ENCODE measurements around the gene CA14.
"Not testable (repeated sequence)": the region's sequence is repeated elsewhere in the genome, so short reads cannot be mapped to it uniquely, and the experiment has no call there.

The CA14 gene

DNA sequence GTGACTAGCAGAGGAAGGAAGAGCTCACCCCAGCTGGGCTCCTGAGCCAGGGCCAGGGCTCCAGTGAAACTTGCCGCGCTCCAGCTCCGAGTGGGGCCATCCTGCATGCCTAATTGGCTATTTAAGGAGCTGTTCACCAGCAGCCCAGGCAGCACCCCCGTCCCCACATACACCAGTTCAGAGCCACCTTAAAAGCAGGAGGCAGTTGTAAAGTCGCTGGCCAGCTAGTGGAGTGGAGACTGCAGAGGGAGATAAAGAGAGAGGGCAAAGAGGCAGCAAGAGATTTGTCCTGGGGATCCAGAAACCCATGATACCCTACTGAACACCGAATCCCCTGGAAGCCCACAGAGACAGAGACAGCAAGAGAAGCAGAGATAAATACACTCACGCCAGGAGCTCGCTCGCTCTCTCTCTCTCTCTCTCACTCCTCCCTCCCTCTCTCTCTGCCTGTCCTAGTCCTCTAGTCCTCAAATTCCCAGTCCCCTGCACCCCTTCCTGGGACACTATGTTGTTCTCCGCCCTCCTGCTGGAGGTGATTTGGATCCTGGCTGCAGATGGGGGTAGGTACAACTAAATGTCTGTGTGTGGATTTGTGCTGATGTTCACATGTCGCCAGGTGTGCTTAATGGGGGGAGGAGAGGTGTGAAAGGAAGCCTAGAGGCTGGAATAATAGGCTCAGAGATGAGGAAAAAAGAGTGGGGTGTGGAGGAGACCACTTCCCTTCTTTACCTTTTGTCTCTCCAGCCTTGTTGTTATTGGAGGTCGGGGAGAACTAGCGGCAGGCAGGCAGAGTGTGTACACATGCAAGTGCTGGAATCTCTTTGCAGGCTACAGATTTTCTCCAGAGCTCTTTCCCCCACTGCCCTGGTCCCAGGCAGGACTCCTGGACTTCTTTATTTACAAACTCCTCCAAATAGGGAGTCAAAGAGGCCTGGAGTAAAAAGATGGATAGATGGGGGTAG lies at the start of gene CA14:
CA14 (plus strand) TSS at position 151 of the 962 bp plus-strand sequence; CDS start at position 506, 355 bp downstream.
- DNase-seq (ENCODE audit: low read depth in 1 of 2, low spot score in 1 of 2): no peak

- DNase-seq (ENCODE audit: low read depth in 1 of 2, low spot score in 1 of 2): not testable (repeated sequence)
Measured at GRCh38 chr1:150208460-150208859, 49.1 kb upstream of the CA14 start.

DNA sequence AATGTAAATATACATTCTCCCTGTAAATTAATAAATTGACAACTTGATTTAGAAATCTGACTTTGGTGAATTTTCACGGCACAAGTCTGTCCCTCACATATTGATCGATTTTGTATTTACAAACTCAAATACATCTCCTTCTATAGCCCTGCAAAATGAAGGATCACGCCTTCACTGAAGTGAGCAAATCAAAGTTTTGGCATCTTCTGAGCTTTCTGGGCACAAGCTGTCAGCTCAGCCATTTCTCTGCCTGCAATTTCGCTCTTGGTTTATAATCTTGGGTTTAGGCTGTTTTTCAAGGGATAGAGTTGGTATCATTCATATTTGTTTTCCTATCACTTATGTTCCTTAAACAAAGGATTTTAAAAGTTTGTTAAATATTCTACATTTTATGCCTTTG lies 47.5 kb upstream of the CA14 start:
- DNase-seq (ENCODE audit: low read depth in 1 of 2, low spot score in 1 of 2): no peak

DNA sequence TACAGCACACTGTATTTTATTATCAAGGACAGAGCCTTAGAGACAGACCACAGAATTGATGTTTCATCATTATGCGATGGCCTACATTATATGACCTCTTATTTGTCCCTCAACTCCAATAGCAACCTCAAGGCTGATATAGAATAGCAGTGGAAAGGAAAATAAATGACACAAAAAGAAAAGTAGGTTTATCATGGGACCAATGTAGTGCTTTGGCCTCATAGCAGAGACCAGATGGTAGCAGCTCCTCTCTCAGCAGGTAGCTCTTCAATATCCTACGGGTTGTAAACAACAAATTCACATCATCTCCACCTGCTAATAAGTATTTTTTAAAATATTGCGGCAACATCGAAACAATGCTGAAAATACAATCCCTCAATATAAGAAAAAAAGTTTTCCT lies 46.9 kb upstream of the CA14 start:
- no peak for DNase-seq (ENCODE audit: low read depth in 1 of 2, low spot score in 1 of 2)

GRCh38 chr1:150212070-150212469 lies 45.5 kb upstream of the CA14 start:
- DNase-seq (ENCODE audit: low read depth in 1 of 2, low spot score in 1 of 2): no peak

DNA sequence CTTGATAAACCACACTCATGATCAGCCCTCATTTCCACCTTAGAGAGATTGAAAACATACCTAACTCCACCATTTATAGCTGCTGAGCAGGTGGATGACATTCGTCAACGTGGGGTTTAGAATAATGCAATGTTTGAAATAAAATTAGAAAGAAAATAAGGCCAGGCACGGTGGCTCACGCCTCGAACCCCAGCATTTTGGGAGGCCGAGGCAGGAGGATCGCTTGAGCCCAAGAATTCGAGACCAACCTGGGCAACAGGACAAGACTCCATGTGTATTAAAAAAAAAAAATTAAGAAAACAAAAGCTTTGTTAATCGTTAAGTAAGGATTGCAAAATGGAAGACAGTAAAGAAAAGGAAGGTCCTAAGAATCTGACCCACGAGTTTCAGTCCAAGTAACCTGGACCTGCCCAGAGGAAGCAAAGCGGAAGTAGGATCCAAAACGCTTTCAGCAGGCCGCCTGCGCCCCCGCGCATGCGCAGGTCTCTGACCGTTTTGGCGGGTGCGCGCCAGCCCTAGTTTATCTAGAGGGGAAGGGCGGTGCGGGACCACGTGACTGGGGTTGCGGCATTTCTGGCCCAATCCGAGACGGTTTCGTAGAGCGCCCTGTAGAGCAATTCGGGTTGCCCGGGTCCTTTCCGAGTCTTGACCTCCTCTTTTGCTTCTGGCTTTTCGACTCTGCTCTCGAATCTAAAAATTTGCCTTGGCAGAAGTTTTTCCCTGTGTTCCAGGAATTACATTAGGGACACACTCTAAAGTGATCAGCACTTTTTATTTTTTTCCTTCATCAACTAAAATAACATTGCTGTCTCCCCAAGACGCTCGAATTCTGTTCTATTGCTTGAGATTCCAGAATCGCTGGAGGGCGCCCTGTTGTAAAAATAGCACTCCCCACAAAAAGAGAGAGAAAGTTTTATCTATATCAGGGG lies 44.1 kb upstream of the CA14 start:
- peak; percentile 81 to 83 for DNase-seq (ENCODE audit: low read depth in 1 of 2, low spot score in 1 of 2)

- not testable (repeated sequence) for DNase-seq (ENCODE audit: low read depth in 1 of 2, low spot score in 1 of 2)
Measured at GRCh38 chr1:150214099-150214756, 43.3 kb upstream of the CA14 start.

DNA sequence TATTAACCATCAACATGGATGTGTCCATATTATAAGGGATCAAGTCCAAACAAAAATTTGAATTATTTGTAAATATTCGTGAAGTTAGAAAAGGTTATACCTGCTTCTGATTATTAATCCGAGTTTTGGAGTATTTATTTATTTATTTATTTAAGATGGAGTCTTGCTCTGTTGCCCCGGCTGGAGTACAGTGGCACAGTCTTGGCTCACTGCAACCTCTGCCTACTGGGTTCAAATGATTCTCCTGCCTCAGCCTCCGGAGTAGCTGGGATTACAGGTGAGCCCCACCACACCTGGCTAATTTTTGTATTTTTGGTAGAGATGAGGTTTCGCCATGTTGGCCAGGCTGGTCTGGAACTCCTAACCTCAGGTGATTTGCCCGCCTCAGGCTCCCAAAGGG lies 41.7 kb upstream of the CA14 start:
- not testable (repeated sequence) for DNase-seq (ENCODE audit: low read depth in 1 of 2, low spot score in 1 of 2)

DNA sequence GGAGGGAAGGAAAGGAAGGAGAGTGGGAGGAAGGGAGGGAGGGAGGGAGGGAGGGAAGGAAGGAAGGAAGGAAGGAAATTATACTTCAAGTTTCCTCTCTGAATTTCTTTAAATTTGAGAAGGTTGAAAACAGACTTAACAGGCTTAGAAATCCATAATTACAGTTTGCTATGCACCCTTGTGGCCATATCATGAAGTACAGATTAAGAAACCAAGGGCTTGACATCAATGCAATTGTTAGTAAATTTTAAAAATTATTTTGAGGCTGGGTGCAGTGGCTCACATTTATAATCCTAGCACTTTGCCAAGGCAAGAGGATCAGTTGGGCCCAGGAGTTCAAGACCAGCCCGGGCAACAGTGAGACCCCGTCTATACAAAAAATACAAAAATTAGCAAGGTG lies 36.0 kb upstream of the CA14 start:
- no peak for DNase-seq (ENCODE audit: low read depth in 1 of 2, low spot score in 1 of 2)

GRCh38 chr1:150224983-150225382 lies 32.6 kb upstream of the CA14 start:
- no peak for DNase-seq (ENCODE audit: low read depth in 1 of 2, low spot score in 1 of 2)

GRCh38 chr1:150225546-150225945 lies 32.0 kb upstream of the CA14 start:
- no peak for DNase-seq (ENCODE audit: low read depth in 1 of 2, low spot score in 1 of 2)

GRCh38 chr1:150226486-150226885 lies 31.1 kb upstream of the CA14 start:
- no peak for DNase-seq (ENCODE audit: low read depth in 1 of 2, low spot score in 1 of 2)

DNA sequence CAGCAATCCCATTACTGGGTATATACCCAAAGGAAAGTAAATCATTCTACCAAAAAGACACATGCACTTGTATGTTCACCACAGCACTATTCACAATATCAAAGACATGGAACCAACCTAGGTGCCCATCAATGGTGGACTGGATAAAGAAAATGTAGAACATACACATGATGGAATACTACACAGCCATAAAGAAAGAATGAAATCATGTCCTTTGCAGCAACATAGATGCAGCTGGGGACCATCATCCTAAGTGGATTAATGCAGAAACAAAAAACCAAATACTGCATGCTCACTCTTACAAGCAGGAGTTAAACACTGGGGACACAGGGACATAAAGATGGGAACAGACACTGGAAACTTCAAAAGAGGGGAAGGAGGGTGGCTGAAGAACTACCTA lies 30.3 kb upstream of the CA14 start:
- DNase-seq (ENCODE audit: low read depth in 1 of 2, low spot score in 1 of 2): no peak

DNA sequence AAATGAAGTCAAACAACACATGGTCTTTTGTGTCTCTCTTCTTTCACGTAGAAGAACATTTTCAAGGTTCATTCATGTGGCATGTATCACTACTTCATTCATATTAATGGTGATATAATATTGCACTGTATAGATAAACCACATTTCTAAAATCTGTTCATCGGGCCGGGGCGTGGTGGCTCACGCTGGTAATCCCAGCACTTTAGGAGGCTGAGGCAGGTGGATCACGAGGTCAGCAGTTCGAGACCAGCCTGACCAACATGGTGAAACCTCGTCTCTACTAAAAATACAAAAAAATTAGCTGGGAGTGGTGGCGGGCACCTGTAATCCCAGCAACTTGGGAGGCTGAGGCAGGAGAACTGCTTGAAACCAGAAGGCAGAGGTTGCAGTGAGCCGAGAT lies 29.3 kb upstream of the CA14 start:
- not testable (repeated sequence) for DNase-seq (ENCODE audit: low read depth in 1 of 2, low spot score in 1 of 2)

DNA sequence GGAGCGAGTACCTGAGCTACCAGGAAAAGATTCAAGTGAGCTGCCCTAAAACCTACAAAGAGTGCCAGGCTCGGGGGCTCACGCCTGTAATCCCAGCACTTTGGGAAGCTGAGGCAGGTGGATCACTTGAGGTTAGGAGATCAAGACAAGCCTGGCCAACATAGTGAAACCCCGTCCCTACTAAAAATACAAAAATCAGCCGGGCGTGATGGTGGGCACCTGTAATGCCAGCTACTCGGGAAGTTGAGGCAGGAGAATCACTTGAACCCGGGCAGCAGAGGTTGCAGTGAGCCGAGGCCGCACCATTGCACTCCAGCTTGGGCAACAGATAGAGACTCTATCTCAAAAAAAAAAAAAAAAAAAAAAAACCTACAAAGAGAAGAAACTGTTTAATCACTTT lies 24.7 kb upstream of the CA14 start:
- DNase-seq (ENCODE audit: low read depth in 1 of 2, low spot score in 1 of 2): not testable (repeated sequence)

GRCh38 chr1:150233359-150234308 lies 23.9 kb upstream of the CA14 start:
- DNase-seq (ENCODE audit: low read depth in 1 of 2, low spot score in 1 of 2): peak in 1 of 2 donors; percentile 15

- no peak for DNase-seq (ENCODE audit: low read depth in 1 of 2, low spot score in 1 of 2)
Measured at GRCh38 chr1:150234309-150234565, 23.3 kb upstream of the CA14 start.

DNA sequence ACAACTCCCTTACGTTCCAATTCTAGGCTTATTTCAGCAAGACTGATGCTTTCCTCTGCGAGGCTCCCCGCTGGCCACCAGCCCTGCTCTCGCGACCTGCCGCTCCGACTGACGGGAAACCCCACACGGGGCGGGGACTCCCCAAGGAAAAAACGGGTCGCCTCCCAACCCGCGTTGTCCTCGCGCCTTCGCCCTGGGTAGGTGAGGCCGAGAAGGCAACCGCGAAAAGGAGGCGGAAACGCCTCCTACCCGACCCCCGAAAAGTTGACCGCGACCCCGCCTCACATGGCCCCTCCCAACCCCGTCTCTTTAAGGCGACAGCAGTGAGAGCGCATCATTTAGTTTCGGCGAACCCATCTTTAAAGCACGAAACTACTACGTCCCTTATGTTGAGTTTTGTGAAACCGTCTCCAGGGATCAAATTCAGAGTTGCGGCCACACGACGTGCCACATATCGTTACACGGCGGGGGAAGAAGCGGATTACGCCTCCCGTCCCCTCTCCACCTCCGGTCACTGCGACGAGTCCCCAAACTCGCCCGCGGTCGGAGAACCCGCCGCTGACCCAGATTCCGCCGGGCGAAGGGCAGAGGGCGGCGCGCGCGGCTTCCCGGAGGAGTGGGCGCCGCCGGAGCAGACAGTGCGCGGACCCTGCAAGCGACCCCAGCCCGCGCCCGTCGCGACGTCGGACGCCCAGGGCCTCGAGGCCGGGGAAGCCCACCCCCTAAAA lies 22.8 kb upstream of the CA14 start:
- DNase-seq (ENCODE audit: low read depth in 1 of 2, low spot score in 1 of 2): peak; percentile 72 to 84

DNA sequence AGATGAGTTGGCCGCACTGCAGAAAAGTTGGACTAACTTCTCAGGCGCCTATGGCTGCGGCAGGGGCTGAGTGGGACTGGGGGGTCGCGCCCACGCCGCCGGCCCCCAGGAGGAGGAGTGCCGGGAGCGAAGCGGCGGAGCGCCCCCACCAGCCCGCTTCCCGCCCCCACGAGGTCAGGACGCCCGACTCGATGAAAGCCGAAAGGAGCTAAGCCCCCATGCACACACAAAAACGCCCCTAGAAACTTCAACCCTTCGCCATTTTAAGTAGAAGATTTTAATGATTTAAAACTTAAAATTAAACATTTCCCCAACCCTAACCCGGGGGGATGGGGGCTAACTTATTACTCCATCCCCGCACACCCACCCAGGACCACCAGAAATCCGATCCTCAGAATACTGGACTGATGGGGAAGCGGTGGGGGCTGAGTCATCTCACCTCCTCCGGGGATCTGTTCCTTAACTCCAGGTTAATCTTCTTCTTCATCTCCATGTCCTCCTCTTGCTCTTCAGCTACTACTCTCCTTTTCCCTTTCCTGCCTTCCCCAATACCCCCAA lies 22.2 kb upstream of the CA14 start:
- peak in 1 of 2 donors; percentile 19 for DNase-seq (ENCODE audit: low read depth in 1 of 2, low spot score in 1 of 2)

Measured in activated T-helper 1 cell treated with anti-CD3 and anti-CD28 coated beads, Interleukin-2, amount 50 U/mL, for 16 hours (primary cell).